HG03521 (cell line): Measurements from ENCODE around the gene RBPJ.

Source experiments
- ATAC-seq: cut with Tn5 transposase; IDR thresholded peaks from one replicate; pipeline ENCODE4 v1.9.1; 2021; ENCODE audit warnings: mild to moderate bottlenecking, moderate library complexity; ENCODE audit not compliant: unreplicated experiment

RBPJ gene

GRCh38 chr4:26484032-26484515, 163.3 kb downstream of the RBPJ start:
- no peak for ATAC-seq

- ATAC-seq, result no peak
Measured at GRCh38 chr4:26484516-26484915, 163.7 kb downstream of the RBPJ start.
